SK-N-MC (cell line): ENCODE results near the gene CAMK2B.

Source experiments
- DNase-seq: peaks from one replicate; pipeline ENCODE4 v3.0.0-alpha.2; 2011; ENCODE audit warnings: low read depth, low spot score
- H3K27ac ChIP-seq: fragments of 200-600 bp; sonication (generic); 2 replicates; pipeline ENCODE4 v1.5.1; 2016; ENCODE audit warnings: mixed run types
- H3K36me3 ChIP-seq: fragments of 200-600 bp; sonication (generic); 2 replicates; pipeline ENCODE4 v1.6.1; 2017; ENCODE audit warnings: antibody characterized with exemption, low read length, mixed read lengths; ENCODE audit not compliant: insufficient read depth
- H3K4me3 ChIP-seq: fragments of 200-600 bp; sonication (generic); 2 replicates; pipeline ENCODE4 v1.5.1; 2016
- H3K9ac ChIP-seq: fragments of 200-600 bp; sonication (generic); 2 replicates; pipeline ENCODE4 v1.8.0; 2017; ENCODE audit warnings: mixed run types, mixed read lengths; ENCODE audit not compliant: insufficient read length
- H3K9me3 ChIP-seq: fragments of 200-600 bp; sonication (generic); 2 replicates; pipeline ENCODE4 v1.6.1; 2017; ENCODE audit warnings: low read depth, mild to moderate bottlenecking, antibody characterized with exemption, low read length, moderate library complexity, mixed read lengths
- EZH2 ChIP-seq: fragments of 200-600 bp; sonication (generic); IDR thresholded peaks from one replicate; pipeline ENCODE4 v1.6.1; 2017; ENCODE audit warnings: antibody characterized with exemption
- FOXP2 ChIP-seq: optimal IDR thresholded peaks from 2 replicates; pipeline ENCODE3; 2011; ENCODE audit warnings: mild to moderate bottlenecking, moderate library complexity; ENCODE audit not compliant: insufficient read depth; ENCODE audit errors: extremely low read length, control extremely low read depth
- POLR2AphosphoS5 ChIP-seq: IDR thresholded peaks from 2 replicates; pipeline ENCODE4 v1.6.1; 2012; ENCODE audit warnings: mild to moderate bottlenecking, low read depth, low read length, borderline replicate concordance

Gene CAMK2B

GRCh38 chr7:44262031-44262430, 63.4 kb downstream of the CAMK2B start:
- no peak overlapping the region for H3K4me3 ChIP-seq
- no peaks in the 10 kb centered on the region for H3K36me3 ChIP-seq
- no peak for DNase-seq
- H3K9ac ChIP-seq: no peak overlapping the region
- no peak overlapping the region for H3K27ac ChIP-seq
- no peaks in the 10 kb centered on the region for H3K9me3 ChIP-seq
- TF ChIP-seq POLR2AphosphoS5: no peak
- no peak for TF ChIP-seq FOXP2
- TF ChIP-seq EZH2: no peak

DNA sequence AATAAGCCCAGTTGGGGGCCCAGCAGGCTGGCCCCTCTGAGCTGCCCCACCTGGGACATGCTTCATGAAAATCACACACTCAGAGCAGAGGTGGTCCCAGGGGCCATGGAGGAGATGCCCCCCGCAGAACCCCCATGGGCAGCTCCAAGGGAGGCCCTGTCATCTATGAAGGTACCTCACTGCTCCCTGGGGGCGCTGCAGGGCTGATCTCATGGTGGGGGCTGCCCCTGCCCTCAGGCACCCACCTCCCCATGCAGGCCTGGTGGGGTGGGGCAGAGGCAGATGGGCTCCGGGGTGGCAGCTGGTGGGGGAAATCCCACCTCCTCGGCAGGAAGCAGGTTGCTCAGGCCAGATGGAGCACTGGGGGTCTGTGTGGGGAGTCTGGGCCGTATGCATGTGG, 64.2 kb downstream of the CAMK2B start:
- no peak for TF ChIP-seq FOXP2
- no peak for TF ChIP-seq POLR2AphosphoS5
- no peak for TF ChIP-seq EZH2
- H3K27ac ChIP-seq: no peak overlapping the region
- H3K36me3 ChIP-seq: no peaks in the 10 kb centered on the region
- no peak for DNase-seq
- no peak overlapping the region for H3K9ac ChIP-seq
- H3K4me3 ChIP-seq: no peak overlapping the region
- H3K9me3 ChIP-seq: no peaks in the 10 kb centered on the region

DNA sequence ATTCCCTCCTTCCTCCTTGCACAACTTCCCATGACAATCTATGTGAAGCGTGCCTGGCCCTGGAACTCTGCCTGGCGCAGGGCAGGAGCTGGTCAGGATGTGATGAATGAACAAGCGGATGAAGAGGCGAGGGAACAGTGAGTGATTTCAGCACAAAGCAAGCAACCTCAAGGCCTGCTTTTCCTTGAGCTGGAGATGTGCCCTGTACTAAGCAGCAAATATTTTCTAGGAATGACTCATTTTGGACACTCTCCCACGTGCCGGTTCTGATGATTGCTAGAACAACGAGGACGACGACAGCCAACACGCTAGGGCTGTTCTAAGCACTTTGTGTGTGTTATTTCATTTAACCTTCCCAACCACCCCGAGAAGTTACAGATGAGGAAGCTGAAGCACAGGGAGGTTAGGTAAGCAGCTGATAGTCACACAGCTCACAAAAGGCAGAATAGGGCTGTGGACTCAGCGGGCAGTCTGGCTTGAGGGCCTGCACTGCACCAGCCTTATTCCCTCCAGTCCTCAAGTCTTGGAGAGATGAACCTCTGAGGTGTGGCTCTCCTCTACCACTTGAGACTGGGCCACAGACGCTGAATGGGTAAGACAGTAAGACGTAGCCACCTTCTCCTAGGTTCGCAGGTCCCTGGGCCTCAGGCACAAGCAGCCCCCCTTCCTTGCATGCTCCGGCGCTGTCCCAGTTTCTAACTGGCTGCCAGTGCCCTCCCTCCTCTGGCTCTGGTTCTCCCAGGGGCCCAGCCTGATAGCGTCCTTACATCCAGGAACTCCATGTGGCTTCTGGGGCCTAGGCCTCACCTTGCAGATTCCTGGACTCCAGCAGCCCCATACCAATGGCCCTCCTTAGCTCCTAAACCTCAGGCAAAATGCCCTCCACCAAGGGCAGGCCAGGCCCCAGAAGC, 65.6 kb downstream of the CAMK2B start:
- no peaks in the 10 kb centered on the region for H3K36me3 ChIP-seq
- no peaks in the 10 kb centered on the region for H3K9me3 ChIP-seq
- no peak overlapping the region for H3K9ac ChIP-seq
- DNase-seq: no peak
- TF ChIP-seq POLR2AphosphoS5 (no peak), FOXP2 (no peak), EZH2 (no peak)
- H3K4me3 ChIP-seq: no peak overlapping the region
- H3K27ac ChIP-seq: no peak overlapping the region

- TF ChIP-seq POLR2AphosphoS5 (no peak), FOXP2 (no peak), EZH2 (no peak)
- Histone ChIP-seq H3K27ac (no peak overlapping the region), H3K9me3 (no peaks in the 10 kb centered on the region), H3K4me3 (no peak overlapping the region), H3K36me3 (no peaks in the 10 kb centered on the region), H3K9ac (no peak overlapping the region)
- no peak for DNase-seq
Observed at GRCh38 chr7:44258865-44259546, 66.4 kb downstream of the CAMK2B start.

- DNase-seq: no peak
- Histone ChIP-seq H3K4me3 (no peak overlapping the region), H3K9ac (no peak overlapping the region), H3K27ac (no peak overlapping the region), H3K36me3 (no peaks in the 10 kb centered on the region), H3K9me3 (no peaks in the 10 kb centered on the region)
- no peak for TF ChIP-seq FOXP2
- no peak for TF ChIP-seq EZH2
- no peak for TF ChIP-seq POLR2AphosphoS5
Observed at GRCh38 chr7:44258423-44258760, 67.0 kb downstream of the CAMK2B start.

DNA sequence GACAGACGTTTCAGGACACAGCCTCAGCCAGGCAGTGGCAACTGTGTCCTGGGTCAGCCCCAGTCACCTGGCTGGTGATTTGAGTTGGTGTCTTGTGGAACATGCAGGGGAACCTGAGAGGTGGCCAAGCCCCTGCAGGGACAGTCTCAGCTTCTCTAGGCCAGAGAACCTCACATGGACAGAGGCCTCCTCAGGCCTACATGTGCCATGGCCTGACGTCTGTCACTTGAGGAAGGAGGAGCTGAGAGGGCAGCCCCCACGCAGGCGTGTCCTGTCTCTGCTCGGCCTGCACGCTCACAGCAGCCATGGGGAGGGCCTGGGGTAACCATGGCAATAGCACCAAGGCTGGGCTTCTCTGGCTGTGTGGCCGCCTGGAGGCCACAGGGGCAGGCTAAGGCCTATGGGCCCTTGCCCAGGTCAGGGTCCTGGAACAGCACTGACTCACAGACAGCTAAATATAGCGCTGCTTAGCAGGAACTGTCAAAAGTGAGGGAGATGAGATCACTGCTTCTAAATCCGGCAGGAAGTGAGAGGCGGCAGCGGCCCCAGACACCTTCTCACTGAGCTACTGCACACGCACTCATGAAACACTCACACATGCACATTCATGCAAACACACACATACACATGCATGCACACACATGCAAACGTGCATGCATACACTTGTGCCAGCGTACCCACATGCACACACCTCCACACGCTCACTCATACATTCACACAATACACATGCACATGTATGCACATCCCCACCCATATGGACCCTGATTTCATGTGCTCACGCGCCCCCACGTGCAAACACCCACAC, 67.6 kb downstream of the CAMK2B start:
- Histone ChIP-seq H3K4me3 (no peak overlapping the region), H3K27ac (no peak overlapping the region), H3K36me3 (no peaks in the 10 kb centered on the region), H3K9ac (no peak overlapping the region), H3K9me3 (no peaks in the 10 kb centered on the region)
- no peak for DNase-seq
- TF ChIP-seq FOXP2 (no peak), POLR2AphosphoS5 (no peak), EZH2 (no peak)

GRCh38 chr7:44257213-44257612, 68.2 kb downstream of the CAMK2B start:
- Histone ChIP-seq H3K4me3 (no peak overlapping the region), H3K36me3 (no peaks in the 10 kb centered on the region), H3K9me3 (no peaks in the 10 kb centered on the region), H3K9ac (no peak overlapping the region), H3K27ac (no peak overlapping the region)
- TF ChIP-seq FOXP2: no peak
- TF ChIP-seq POLR2AphosphoS5: no peak
- TF ChIP-seq EZH2: no peak
- DNase-seq: no peak

- no peak for DNase-seq
- no peak for TF ChIP-seq EZH2
- no peak for TF ChIP-seq FOXP2
- no peak for TF ChIP-seq POLR2AphosphoS5
- H3K4me3 ChIP-seq: no peak overlapping the region
- no peak overlapping the region for H3K27ac ChIP-seq
- H3K9ac ChIP-seq: no peak overlapping the region
- no peaks in the 10 kb centered on the region for H3K9me3 ChIP-seq
- H3K36me3 ChIP-seq: no peaks in the 10 kb centered on the region
Observed at GRCh38 chr7:44256459-44256858, 68.9 kb downstream of the CAMK2B start.
